Fibroblast of skin of abdomen (primary cell): ENCODE results near the gene ROR2.
"Not testable (repeated sequence)": the region's sequence is repeated elsewhere in the genome, so short reads cannot be mapped to it uniquely, and the experiment has no call there.

ENCODE experiments used
- DNase-seq: peaks from one replicate; pipeline ENCODE4 v3.0.0-alpha.2; 2013

Gene ROR2

DNA sequence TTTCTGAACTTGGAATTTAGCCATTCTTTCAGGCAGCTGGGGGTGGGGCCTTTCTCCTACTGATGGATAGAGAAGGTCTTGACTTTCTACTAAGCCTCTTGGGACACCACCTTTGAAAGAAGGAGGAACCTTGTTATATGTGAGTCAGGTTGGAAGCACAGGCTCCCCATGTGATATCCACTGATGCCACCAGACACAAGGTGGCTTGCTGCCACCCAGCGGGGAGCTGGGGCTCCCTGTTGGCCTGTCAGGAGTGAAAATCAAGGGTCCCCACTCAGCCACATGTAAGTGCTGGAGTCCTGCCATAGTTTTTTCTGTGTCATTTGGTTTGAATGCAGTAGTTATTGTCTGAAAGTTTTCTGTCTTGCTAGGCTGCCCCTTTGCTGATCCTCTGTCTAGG, 274.0 kb downstream of the ROR2 start:
- no peak for DNase-seq

- no peak for DNase-seq
Observed at GRCh38 chr9:91664663-91665062, 285.4 kb downstream of the ROR2 start.

GRCh38 chr9:91663858-91664257, 286.2 kb downstream of the ROR2 start:
- DNase-seq = no peak

GRCh38 chr9:91661451-91661850, 288.6 kb downstream of the ROR2 start:
- no peak for DNase-seq

GRCh38 chr9:91660521-91660920, 289.5 kb downstream of the ROR2 start:
- peak; percentile 21 for DNase-seq

DNA sequence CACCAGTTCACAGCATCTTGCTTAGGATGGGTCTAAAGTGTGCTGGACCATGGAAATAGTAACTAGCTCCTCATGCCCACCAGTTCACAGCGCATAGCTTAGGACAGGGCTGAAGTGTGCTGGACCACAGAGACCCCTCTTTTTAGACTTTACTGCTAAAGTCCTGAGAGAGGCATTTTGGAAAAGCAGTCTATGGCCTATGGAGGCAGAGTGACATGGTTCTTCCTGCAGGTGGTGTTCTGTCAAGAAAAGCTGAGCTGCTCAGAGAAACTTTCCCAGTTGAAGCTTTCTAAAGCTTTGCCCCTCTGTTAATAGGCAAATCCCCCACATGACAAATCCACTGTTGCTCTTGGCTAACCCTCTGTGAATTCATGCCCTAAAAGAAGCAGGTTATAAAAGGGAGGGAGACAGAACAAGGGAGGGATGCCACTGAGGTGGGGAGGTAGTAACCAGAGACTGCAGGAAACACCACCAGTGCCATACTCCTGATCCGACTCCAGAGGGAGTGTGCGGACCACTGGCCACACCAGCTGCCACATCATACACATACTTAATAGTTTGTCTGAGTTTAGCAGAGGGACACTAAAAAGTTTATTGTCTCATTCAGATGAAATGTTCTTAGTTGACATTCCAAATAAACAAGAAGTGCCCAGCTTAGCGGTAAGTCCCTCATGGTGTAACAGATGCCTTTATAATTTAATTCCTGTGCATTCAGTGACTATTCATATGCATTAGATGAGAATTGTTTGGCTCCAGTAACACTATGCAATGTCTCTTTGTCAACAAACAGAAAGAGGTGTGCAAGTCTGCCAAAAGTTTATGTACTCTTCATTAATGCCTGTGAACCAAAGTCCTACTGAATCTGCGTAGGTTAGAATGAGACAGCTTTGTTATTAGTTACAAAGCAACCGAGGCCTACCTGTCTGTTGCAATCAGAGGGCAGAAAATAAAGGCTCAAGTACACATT, 290.2 kb downstream of the ROR2 start:
- DNase-seq = peak; percentile 49

GRCh38 chr9:91658513-91659105, 291.4 kb downstream of the ROR2 start:
- no peak for DNase-seq

DNA sequence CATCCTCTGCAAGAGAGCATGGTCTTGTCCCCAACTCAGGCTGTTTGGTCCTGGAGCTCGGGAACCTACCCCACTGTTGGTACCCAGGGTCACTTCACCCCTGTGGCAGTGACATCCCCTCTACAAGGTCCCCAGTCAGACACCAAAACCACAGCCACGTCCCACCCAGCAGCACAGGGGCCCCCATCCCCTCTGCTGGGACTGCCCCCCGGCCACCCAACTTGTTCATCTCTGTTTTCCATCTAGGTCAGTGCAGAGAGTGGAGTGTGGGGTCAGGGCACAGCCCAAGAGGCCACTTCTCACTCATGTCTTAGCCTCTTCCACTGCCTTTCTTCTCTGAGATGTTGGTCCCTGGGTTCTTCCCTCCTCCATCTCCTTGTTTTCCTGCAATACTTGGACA, 292.5 kb downstream of the ROR2 start:
- DNase-seq = no peak

GRCh38 chr9:91655658-91656057, 294.4 kb downstream of the ROR2 start:
- DNase-seq = no peak

- DNase-seq = no peak
Observed at GRCh38 chr9:91655215-91655614, 294.8 kb downstream of the ROR2 start.

- no peak for DNase-seq
Observed at GRCh38 chr9:91654527-91654926, 295.5 kb downstream of the ROR2 start.

GRCh38 chr9:91647371-91647770, 302.7 kb downstream of the ROR2 start:
- DNase-seq = no peak

DNA sequence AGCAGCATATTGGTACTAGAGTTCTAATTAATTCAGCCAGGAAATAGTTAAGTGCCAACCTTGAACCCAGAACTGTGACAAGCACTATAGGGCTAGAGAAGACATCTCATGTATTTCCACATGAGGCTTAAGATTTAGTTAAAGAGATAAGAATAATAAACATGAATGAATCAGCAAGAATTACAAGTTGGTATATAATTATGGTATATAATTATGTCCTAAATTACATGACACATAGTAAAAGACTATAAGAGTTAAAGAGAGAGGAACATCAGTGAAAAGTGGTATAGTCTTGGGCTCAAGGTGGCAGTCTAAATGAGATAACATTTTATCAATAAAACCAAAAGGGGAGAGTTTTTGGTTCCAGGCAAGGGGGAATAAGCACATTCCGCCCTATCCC, 303.3 kb downstream of the ROR2 start:
- no peak for DNase-seq

DNA sequence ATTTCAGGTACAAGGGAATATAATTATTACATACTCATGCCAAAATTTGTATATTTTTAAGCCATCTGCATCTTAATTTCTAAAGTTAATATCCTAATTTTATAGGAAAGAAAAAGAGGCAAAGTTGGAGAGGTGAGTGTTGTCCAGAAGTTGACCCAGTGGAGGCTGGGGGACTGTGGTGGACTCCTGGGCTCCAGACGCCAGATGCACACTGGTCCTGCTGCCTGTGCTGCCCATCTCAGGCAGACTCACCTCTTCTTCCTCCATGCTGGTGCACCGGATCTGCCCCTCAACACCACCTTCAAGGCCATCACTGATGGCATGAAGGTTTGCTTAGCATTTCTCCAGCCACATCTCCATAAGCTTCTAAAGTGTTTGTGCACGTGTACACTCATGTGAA, 305.6 kb downstream of the ROR2 start:
- no peak for DNase-seq

- DNase-seq = no peak
Observed at GRCh38 chr9:91643481-91644077, 306.4 kb downstream of the ROR2 start.

GRCh38 chr9:91642771-91643170, 307.3 kb downstream of the ROR2 start:
- no peak for DNase-seq

GRCh38 chr9:91640428-91640827, 309.6 kb downstream of the ROR2 start:
- DNase-seq = no peak

DNA sequence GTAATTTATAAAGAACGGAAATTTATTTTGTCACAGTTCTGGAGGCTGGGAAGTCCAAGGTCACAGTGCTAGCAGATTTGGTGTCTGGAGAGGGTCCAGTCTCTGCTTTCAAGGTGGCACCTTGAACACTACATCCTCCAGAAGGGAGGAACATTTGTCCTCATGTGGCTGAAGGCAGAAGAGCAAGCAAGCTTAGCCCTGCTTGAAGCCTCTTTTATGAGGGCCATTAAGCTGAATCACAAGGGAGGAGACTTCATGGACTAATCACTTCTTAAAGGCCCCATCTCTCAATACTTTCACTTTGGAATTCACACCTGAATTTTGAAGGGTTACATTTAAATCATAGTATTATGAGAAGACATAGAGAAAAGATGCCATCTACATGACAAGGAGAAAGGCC, 311.0 kb downstream of the ROR2 start:
- DNase-seq = no peak

DNA sequence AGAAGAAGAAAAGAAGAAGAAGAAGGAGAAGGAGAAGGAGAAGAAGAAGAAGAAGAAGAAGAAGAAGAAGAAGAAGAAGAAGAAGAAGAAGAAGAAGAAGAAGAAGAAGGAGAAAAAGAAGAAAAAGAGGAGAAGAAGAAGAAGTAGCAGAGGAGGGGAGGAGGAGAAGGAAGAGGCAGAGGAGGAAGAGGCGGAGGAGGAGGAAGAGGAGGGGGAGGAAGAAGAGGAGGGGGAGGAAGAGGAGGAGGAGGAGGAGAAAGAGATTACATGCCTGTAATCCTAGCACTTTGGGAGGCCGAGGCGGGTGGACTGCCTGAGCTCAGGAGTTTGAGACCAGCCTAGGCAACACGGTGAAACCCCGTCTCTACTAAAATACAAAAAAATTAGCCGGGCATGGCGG, 315.2 kb downstream of the ROR2 start:
- DNase-seq = not testable (repeated sequence)

GRCh38 chr9:91629718-91630117, 320.3 kb downstream of the ROR2 start:
- DNase-seq = no peak

GRCh38 chr9:91628892-91629291, 321.1 kb downstream of the ROR2 start:
- no peak for DNase-seq

GRCh38 chr9:91625331-91625730, 324.7 kb downstream of the ROR2 start:
- DNase-seq = no peak

DNA sequence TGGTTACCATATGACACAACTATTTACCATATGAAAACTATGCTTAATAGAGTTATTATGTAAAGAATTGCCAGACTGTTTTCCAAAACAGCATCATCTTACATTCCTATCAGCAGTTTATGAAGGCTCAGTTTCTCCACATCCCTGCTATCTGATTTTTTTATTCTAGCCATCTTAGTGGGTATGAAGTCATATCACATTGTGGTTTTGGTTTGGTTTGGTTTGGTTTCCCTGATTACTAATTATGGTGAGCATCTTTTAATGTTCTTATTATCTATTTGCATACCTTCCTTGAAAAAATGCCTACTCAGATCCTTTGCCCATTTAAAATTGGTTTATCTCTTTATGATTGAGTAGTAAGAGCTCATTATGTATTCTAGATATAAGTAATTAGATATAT, 327.0 kb downstream of the ROR2 start:
- no peak for DNase-seq

- not testable (repeated sequence) for DNase-seq
Observed at GRCh38 chr9:91622121-91622520, 327.9 kb downstream of the ROR2 start.
